Fibroblast of skin of right biceps (primary cell): ENCODE data around the gene KRT14.
"Not testable (repeated sequence)": the region's sequence is repeated elsewhere in the genome, so short reads cannot be mapped to it uniquely, and the experiment has no call there.

ENCODE experiments used
- DNase-seq: peaks from one replicate; pipeline ENCODE4 v3.0.0-alpha.2; 2013

KRT14 gene

DNA sequence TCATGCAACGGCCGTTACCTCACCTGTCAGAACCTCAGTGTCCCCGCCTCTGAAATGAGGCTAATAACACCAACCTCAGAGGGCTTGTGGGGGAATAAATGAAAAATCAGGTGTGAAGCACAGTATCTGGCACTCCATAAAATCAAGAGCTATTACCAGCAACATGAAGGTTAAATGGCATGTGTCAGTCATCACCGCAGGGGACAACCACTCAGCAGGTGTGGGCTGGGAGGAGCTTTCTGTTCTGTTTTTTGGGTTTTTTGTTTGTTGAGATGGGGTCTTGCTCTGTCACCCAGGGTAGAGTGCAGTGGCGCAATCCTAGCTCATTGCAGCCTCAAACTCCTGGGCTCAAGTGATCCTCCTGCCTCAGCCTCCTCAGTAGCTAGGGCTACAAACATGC, 41.8 kb downstream of the KRT14 start:
- no peak for DNase-seq

DNA sequence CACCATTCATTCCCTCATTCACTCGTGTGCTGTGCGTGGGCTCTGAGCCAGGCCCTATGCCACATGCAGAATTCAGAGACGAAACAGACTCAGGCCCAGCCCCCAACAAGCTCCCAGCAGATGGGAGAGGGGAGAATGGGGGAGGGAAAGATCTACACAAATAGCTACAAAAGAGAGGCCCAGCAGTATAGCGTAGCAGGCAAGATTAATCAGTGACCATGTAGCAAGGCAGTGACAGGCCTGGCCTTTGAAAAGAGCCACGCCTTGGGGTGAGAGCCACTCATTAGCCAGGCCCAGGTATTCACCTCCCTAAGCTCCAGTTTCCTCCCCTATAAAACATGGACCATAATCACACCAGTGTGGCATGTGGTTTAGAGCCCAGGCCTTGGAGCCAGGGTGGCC, 42.2 kb downstream of the KRT14 start:
- peak; percentile 20 for DNase-seq

DNA sequence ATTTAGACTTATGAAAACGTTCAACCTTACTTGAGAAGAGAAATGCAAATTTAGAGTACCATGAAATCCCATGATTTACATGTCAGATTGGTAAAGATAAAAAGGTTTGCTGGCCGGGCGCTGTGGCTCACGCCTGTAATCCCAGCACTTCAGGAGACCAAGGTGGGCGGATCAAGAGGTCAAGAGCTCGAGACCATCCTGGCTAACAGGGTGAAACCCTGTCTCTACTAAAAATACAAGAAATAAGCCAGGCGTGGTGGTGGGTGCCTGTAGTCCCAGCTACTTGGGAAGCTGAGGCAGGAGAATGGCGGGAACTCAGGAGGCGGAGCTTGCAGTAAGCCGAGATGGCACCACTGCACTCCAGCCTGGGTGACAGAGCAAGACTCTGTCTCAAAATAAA, 43.9 kb downstream of the KRT14 start:
- DNase-seq = not testable (repeated sequence)

DNA sequence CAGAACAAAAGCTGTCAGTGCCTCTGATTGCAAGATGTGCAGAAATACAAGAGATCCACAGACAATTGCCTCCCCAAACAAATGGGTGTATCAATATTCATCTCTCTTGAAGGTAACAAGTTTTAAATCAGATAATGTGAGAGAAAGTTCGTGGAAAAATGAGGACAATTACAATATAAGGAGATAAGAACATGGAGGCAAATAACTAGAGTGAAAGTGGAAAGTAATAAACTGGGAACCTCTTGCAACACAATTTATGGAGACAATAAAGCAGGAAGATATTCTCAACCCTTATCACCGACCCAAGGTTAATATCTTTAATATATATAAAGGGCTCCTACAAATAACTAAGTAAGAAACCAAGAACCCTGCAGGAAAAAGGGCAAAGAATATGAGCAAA, 44.3 kb downstream of the KRT14 start:
- no peak for DNase-seq

DNA sequence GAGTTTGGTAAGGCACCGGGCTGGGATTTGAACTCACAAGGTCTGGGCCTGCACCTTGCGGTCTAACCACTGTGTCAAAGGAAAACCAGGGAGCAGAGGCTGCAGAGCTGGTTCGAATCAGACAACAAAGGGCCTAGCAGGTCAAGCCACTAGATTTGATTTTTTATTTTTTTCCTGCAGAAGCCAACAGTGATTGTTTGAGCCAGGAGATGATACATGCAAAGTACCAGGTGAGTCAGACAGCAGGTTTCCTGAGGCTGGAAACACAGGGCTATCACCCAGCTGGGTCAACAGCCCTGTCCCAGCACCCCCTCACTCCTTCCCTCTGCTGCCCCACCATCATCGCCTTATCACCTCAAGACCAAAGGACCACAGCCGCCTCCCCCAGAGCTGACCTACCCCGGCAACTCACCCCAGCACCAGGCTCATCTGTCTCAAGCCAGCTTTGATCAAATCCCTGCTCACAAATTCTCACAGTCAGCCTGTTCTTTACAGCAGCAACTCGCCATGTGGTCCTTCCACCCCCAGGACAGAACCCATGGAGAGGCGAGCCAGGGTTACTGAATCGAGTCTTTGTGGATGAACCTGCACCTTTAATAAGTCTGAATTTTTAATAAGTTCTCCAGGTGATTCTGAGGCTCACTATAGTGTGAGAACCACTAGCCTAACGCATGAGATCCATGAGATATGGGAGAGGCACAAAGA, 45.6 kb downstream of the KRT14 start:
- no peak for DNase-seq

DNA sequence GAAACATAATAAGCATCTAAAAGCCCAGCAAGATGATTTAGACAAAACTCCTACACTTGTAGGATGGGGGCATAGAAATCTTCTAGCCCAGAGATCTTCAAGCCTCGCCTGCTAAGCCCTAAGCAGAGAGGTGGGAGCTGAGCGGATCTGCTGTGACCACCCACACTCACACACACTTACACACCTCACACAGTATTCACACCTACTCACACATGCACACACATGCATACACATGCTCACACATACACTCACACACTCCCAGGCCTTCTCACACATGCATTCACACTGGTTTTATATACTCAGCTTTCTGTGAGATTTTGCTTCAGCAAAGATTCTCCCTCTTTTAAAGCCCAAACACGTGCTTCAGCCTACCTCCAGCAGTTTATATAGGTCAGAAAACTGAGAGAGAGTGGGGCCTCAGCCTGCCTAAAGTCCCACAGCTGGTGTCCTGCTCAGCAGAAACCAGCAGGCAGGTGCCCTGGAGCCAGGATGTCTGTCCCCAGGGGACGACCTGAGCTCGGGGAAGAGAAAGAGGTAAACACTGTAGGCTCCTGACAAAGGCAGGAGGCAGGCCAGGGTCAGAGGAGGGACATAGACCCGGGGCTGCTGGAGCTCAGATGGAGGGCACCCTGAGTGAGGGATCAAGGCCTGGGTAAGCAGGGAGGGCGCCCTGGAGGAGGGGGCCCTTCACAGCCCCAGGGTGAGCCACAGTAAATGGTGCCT, 46.6 kb downstream of the KRT14 start:
- DNase-seq = no peak

DNA sequence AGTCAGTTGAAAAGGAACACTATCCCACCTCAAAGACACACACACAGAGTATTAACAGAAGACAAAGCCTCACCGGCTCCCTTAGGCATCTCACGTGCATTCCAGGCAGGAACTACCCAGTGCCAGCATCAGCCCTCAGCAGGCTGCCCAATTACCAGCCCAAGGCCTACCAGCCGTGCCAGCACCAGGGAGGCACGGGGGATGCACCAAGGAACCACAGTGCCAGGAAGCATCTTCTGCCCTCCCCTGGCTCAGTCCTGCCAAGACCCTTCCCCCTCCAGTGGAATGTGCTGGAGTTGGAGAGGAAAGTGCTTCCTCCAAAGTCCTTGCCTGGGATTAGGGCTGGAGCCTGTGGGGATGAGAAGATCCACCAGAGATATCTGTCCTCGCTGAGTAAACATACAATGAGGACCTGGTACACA, 47.6 kb downstream of the KRT14 start:
- peak; percentile 51 for DNase-seq

DNA sequence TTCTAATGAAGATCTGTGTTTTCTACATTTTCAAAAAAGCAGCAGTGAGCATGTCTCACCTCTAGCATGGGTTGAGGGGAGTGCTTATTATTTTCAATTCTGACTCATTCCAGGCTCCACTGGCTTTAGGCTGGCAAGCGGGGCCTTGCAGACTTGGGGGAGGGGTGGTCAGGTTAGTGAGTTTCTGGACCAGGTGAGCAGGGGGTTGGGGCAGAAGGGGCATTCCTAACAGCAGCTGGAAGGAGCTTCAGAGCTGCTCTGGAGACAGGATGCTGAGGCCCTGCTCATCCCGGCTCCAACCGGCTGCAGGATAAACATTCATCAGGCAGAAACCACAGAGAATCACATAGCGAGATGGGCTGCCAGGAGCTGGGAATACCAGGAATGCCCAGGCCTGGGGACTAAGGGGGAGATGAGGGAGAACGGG, 48.1 kb downstream of the KRT14 start:
- DNase-seq = peak; percentile 79

DNA sequence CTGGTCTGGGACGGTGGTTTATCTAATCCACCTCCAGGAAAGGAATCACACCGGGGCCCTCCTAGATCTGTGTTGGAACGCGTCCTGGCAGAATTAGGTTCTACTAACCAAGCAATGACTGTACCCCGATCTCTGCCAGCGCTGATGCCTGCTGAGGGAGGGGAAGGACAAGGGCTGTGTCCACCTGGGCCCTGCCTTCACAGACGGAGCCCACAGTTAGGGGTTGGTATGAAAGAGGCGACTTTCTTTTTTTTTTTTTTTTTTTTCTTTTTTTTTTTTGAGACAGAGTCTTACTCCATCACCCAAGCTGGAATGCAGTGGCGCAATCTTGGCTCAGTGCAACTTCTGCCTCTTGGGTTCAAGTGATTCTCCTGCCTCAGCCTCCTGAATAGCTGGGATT, 48.7 kb downstream of the KRT14 start:
- DNase-seq = peak; percentile 59

DNA sequence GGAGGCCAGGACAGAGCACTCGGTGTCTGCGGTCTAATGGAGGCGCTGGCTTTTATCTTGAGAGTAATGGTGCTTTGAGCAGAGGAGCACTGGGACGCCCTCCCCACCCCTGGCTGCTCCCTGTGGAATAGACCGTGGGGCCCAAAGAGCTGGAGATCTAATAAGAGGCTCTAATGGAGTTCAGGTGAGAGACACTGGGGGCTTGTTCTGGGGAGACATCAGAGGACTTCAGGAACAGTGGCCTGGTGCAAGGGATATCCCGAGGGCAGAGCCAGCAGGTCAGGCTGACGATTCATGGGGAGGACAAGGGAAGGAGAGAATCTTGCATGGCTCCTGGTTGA, 49.1 kb downstream of the KRT14 start:
- DNase-seq = no peak

DNA sequence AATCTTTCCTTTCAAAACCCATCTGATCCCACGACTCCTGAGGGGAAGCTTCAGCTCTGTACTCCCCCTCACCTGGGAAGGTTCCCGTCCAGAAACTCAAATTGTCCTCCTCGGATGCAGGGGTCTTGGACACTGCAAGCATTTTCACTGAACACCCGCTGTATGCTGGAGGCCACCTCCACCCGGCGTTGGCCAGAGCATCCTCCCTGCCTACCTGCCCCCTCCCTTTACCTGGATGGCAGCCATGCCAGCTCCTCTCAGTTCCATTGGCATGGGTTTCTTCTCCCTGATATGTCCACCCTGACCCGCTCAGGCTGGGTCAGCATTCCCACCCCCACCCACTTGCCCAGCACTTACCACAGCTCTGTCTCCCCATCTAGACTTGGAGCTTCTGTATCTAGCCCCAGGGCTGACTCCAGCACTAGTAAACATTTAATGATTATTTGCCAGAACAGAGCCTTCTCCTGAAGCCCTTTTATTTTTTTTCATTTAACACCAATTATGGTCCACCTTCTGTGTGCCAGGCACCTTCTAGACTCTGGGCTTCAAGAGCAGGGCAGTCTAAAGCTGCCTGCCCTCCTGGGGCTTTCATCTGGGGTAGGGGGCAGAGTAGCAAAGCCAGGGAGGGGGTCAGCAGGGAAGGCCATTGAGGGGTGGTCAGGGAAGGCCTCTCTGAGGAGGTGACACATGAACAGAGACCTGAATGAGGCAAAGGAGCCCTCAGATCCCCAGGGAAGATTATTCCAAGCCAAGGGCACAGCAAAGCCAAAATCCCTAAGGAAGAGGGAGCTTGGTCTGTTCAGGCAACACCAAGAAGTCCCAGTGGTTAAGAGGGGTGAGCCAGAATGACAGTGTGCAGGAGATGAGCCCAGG, 49.7 kb downstream of the KRT14 start:
- DNase-seq = no peak

DNA sequence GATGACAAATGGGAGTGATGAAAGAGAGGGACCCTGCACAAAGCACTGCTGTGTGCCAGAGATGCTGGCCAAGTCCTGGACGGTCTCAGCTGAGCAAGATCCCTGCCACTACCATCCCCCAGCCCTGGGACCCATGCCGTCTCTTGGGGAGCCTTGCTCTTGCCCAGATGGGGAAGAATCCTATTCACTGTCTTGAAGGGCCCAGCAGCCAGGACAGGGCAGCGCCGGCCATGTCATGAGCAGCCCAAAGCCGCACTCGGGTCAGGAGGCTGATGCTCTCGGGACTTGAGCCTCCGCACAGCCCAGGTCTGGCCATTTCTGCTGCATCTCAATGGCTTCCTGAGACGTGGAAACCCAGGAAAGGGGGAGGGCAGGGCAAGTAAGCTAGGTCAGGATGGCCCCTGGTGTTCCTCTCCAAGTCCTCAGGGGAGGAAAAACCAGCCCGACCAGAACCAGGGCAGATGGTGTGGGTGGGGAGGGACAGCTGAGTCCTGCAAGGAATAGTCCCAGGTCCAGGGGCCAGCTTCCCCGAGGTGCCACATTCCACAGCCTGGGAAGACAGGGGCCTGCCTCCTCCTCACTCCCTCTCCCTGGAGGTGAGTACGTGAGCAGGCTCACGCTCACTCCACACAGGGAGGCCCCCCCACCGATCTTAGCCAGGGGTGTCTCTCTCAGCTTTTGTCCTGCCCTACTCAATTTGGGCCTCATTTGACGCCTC, 50.8 kb downstream of the KRT14 start:
- peak; percentile 42 for DNase-seq

DNA sequence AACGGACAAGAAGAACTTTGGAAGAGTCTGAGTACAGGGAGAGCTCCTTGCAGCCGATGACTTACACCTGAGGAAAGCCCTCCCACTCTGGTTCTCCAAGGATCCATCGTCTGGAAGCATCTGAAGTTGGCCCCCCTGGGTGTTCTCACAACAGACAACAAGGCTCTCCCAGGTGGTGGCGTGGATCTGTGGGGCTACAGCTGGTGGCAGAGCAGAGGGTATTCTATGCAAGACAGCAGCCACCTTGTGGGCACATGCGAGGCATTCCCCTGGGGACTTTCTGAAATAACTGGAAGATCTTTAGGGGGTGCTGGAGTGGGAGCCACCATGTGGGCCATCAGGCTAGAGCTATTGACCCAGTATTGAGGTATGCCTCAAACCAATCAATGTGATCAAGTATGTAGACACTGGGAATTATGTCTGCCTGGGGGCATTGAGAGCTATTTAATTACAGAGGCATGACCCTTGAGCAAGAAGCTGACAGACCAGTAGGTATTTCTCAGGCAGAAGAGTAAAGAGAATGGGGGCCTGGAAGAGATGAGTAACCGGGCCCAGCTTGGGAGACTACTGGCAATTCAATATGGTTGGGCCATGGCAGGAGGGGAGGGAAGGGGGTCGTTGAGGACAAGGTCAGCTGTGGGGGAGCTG, 51.7 kb downstream of the KRT14 start:
- no peak for DNase-seq

DNA sequence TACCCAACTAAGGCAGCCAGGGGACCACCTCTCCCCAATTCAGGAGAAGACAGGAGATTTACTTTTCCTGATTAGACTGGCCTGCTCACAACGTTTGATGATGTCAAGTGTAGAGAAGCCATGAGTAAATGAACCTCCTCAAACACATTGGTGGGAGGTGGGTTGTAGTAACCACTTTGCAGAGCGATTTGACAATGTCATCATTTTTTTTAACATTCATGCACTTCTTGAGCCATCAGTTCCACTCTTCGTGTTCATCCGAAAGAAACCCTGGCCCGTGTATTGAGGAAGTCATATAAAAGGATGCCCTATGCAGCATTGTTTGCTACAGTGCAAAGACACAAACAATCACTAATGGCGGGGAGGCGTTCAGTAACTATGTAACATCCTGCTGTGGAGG, 53.1 kb downstream of the KRT14 start:
- no peak for DNase-seq

DNA sequence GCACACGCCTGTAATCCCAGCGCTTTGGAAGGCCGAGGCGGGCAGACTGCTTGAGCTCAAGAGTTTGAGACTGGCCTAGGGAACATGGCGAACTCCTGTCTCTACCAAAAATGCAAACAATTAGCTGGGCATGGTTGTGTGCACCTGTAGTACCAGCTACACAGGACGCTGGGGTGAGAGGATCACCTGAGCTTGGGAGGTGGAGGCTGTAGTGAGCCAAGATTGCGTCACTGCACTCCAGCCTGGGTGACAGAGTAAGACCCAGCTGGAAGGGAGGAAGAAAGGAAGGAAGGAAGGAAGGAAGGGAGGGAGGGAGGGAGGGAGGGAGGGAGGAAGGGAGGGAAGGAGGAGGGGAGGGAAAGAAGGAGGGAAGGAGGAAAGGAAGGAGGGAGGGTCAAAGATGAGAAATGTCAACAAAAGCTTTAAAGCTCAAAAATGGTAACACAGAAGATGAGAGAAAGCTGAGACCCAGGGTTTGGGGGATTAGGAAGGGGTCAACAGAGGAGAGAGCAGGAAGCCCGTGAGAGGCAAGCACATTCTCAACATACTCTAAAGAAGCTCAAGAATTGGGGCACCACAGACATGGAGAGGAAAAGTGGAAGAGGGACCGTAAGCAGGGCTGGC, 53.6 kb downstream of the KRT14 start:
- no peak for DNase-seq
